ENCODE measurements around the gene FZD4. TPM values are rescaled to one million over a fixed set of nuclear protein-coding genes. Genes with fewer than 3 reads are reported as not detected.
A peak's percentile ranks its signal among the peaks of the same experiment; 100 is the strongest.
"Not testable (repeated sequence)": the region's sequence is repeated elsewhere in the genome, so short reads cannot be mapped to it uniquely, and the experiment has no call there.

The FZD4 gene
- total RNA-seq, 1 experiment from 2014 or later: 1.9 TPM

DNA sequence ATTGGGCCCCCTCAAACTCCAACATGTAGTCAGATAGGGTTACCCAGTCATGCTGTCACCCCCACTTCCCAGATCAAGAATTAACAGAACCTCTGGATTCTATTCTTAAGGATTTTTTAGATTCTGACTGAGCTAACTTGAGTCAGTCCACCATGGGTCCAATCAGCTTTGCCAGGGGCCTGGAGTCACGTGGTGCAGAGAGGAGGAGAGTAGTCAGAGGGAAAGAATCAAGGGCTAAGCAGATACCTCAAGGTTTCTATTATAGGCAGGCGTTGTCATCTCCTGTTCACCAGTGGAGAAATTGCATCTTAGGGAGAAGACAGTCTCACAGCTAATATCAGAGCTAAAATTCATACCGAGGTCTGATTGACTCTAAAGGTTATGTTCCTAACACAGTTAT lies 28.2 kb downstream of the FZD4 start:
- no peak for DNase-seq (ENCODE audit: low read depth, low spot score)
- in situ Hi-C loops (cut with HindIII; ENCODE audit: low pct_unique_long_range_greater_than_20kb, low sequenced_read_pairs): loop anchor here (25.0 kb wide), 1 partner anchor 385 kb away; no protein-coding TSS in a partner anchor

- in situ Hi-C loops (cut with HindIII; ENCODE audit: low pct_unique_long_range_greater_than_20kb, low sequenced_read_pairs): no loop called here
- no peak for DNase-seq (ENCODE audit: low read depth, low spot score)
Measured at GRCh38 chr11:86923999-86924766, 31.0 kb downstream of the FZD4 start.

GRCh38 chr11:86922225-86922624 lies 33.0 kb downstream of the FZD4 start:
- in situ Hi-C loops (cut with HindIII; ENCODE audit: low pct_unique_long_range_greater_than_20kb, low sequenced_read_pairs): no loop called here
- no peak for DNase-seq (ENCODE audit: low read depth, low spot score)

DNA sequence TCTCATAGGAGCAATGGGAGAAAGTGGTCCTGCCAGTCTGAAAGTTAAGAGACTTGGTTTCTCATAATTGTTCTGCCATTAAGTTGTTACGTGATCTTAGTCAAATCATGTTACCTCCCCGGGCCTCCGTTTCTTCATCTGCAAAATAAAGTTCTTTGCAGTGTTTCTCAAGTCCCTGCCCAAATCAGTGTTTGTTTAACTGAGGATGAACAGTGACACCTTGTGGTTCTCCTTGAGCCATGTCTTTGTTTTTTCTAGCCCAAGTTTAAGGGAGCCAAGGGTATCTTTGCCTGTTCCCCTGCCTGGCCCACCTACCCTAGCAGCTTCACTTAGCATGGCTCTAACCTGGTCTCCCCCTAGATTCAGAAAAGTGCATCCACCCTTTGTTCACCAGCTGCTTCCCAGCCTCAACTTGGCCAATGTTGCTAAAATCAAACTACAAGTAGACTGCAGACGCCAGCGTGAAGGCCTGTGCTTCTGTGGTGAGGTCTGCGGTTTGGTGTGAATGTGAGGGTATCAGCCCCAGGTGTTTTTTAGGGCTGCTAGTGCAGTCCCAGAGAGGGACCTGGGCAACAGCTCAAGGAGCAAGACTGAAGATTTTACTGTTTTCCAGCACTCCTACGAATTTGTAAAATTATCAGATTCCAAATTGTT lies 35.5 kb downstream of the FZD4 start:
- peak; percentile 66 for DNase-seq (ENCODE audit: low read depth, low spot score)
- in situ Hi-C loops (cut with HindIII; ENCODE audit: low pct_unique_long_range_greater_than_20kb, low sequenced_read_pairs): no loop called here

- in situ Hi-C loops (cut with HindIII; ENCODE audit: low pct_unique_long_range_greater_than_20kb, low sequenced_read_pairs): no loop called here
- no peak for DNase-seq (ENCODE audit: low read depth, low spot score)
Measured at GRCh38 chr11:86918973-86919372, 36.2 kb downstream of the FZD4 start.

DNA sequence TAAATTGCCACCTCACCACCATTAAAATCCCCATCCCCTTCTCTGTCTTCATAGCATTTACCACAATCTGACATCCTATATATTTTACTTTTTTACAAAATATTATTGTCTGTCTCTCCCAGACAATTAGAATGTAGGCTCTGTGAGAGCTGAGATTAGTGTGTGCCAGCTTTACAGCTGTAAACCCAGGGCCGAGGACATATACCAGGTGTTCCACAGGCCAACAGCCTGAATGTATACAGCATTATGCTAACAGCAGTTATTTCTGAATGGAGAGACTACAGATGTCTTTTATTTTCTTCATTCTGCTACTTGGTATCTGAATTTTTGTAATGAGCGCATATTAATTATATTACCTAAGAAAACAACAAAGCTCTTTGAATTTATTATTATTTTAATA lies 36.7 kb downstream of the FZD4 start:
- DNase-seq (ENCODE audit: low read depth, low spot score): no peak
- in situ Hi-C loops (cut with HindIII; ENCODE audit: low pct_unique_long_range_greater_than_20kb, low sequenced_read_pairs): no loop called here

GRCh38 chr11:86917589-86917988 lies 37.6 kb downstream of the FZD4 start:
- no peak for DNase-seq (ENCODE audit: low read depth, low spot score)
- in situ Hi-C loops (cut with HindIII; ENCODE audit: low pct_unique_long_range_greater_than_20kb, low sequenced_read_pairs): no loop called here

DNA sequence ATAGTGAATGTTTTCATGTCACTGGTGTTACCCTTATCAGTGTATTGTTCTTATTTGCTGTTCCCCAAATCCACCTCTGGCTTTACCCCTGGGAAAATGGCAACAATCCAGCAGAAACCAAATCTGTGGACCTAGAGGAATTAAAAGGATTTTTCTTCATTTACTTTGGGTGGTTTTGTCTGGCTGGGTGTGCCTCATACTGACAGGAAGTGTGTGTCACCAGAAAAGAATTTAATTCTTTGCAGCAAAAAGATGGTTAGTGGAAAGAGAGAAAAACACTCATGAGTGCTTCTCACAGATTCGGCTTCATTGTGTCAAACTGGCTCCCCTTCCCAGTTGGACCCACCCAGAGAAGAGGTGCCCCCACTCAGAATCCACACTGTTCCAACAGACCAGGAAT lies 38.9 kb downstream of the FZD4 start:
- in situ Hi-C loops (cut with HindIII; ENCODE audit: low pct_unique_long_range_greater_than_20kb, low sequenced_read_pairs): no loop called here
- DNase-seq (ENCODE audit: low read depth, low spot score): no peak

- DNase-seq (ENCODE audit: low read depth, low spot score); in situ Hi-C loops (cut with HindIII; ENCODE audit: low pct_unique_long_range_greater_than_20kb, low sequenced_read_pairs): not testable (repeated sequence)
Measured at GRCh38 chr11:86915850-86916249, 39.3 kb downstream of the FZD4 start.

DNA sequence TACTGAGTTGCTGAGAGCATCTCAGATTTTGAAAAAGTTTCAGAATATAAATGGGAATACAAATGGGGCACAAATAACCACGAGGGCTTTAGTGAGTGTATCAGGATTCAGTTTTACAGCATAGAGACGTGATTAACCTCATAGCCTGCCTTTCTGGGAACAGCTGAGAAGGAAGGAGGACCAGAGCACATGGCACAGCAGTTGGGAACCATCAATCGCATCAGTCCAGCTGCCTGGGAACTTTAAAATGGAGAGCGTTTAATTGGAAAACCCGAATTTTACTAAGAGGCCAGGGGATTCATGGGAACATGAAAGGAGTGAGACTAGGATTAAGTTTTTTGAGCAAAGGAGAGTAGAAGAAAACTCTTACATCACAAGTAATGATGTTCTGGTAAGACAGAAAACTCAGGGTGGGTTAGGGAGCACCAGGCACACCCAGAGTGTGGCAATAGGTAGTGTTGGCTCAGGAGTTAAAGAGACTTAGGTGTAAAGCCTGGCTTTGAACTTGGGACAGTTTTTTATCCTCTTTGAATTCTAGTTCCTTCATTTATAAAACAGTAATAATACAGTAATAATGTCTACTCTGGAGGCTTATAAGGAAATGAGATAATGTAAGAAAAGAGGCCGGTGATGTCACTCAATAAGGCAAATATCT lies 40.2 kb downstream of the FZD4 start:
- DNase-seq (ENCODE audit: low read depth, low spot score): no peak
- in situ Hi-C loops (cut with HindIII; ENCODE audit: low pct_unique_long_range_greater_than_20kb, low sequenced_read_pairs): no loop called here

GRCh38 chr11:86912238-86912637 lies 43.0 kb downstream of the FZD4 start:
- in situ Hi-C loops (cut with HindIII; ENCODE audit: low pct_unique_long_range_greater_than_20kb, low sequenced_read_pairs): no loop called here
- DNase-seq (ENCODE audit: low read depth, low spot score): no peak

DNA sequence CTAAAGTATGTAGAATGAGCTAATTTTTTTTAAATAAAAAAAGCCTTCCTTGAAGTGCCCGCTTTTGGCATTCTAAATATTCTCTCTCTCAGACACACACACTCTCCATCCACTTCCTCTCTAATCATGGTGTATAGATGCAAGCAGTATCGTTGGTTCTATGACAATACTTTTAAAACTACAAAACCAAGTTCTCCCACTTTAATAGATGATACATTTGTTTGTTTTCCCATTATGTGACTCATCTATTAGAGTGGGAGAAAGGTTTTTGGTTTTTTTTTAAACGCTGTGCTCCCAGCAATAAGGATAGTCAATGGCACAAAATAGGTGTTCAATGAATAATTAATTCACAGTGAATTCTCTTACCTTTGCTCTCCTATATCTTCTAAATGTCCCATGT lies 44.6 kb downstream of the FZD4 start:
- in situ Hi-C loops (cut with HindIII; ENCODE audit: low pct_unique_long_range_greater_than_20kb, low sequenced_read_pairs): no loop called here
- no peak for DNase-seq (ENCODE audit: low read depth, low spot score)

- no peak for DNase-seq (ENCODE audit: low read depth, low spot score)
- in situ Hi-C loops (cut with HindIII; ENCODE audit: low pct_unique_long_range_greater_than_20kb, low sequenced_read_pairs): no loop called here
Measured at GRCh38 chr11:86906198-86906597, 49.0 kb downstream of the FZD4 start.

DNA sequence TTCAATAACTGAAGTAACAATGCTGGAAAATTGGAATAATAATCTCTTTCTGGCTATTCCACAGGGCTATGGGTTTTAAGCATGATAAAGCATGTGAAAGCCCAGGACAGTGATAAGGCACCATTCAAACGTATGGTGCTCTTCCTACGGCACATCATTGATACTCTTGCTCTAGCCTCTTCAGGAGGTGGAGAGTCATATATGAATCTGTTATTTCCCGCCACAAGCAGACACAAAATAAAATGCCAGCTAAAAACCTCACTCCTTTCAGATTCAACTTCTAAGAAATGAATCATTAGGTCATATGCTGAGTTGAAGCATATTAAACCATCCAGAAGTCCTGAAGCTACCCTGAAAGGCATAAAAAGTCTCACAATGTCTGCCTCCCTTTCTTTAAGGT lies 49.9 kb downstream of the FZD4 start:
- no peak for DNase-seq (ENCODE audit: low read depth, low spot score)
- in situ Hi-C loops (cut with HindIII; ENCODE audit: low pct_unique_long_range_greater_than_20kb, low sequenced_read_pairs): no loop called here

DNA sequence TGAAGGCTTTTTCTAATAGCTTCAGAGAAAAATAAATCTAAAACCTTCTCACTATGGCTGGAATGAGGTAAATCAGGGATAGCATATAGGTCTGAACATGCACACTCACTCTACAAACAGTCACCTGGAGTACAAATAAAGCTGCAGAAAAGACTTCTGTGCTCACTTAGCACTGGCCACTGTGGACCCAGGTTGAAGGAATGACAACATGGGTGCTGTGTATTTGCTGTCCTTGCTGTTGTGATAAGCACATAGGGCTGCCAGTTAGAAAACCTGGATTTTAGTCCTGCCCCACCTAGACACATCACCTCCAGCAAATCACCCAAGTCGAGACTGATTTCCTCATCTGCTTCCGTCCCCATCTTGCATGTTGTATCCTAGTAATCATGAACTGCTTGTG lies 51.2 kb downstream of the FZD4 start:
- in situ Hi-C loops (cut with HindIII; ENCODE audit: low pct_unique_long_range_greater_than_20kb, low sequenced_read_pairs): no loop called here
- DNase-seq (ENCODE audit: low read depth, low spot score): no peak

DNA sequence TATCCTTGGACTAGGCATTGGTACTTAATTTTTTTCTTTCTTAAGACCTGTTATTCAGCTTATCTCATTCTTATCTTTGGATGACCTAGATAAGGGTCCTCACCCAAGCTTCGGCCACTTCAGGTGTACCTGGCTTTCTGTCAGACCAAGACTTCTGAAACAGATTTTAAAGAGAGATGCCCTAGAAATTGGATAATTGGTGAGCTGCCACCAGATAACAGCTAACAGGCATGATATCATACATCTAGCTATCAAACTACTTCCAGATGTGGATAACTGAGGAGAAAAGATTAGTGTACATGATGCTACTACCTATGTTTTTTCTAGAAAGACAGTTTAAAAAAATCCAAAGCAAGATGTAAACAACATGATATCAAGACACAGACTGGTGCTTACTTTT lies 52.9 kb downstream of the FZD4 start:
- in situ Hi-C loops (cut with HindIII; ENCODE audit: low pct_unique_long_range_greater_than_20kb, low sequenced_read_pairs): no loop called here
- DNase-seq (ENCODE audit: low read depth, low spot score): no peak

DNA sequence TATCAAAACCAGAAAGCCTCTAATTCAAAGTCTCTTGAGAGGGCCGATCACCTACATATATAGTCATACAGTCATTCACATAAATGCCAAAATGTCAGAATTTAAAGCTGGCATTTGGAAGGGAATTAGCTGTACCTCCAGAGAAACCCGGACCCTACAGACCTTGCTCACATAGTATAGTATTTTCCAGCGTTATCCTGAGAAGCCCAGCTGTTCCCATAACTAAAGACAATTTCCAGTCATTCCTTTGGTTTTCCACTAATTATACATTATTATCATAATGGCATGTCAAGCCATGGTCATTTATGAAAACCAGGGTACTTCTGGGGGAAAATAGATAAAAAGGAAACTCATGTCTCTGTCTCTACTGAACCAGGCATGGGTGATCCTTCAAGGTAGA lies 53.6 kb downstream of the FZD4 start:
- no peak for DNase-seq (ENCODE audit: low read depth, low spot score)
- in situ Hi-C loops (cut with HindIII; ENCODE audit: low pct_unique_long_range_greater_than_20kb, low sequenced_read_pairs): no loop called here

GRCh38 chr11:86900162-86900561 lies 55.0 kb downstream of the FZD4 start:
- no peak for DNase-seq (ENCODE audit: low read depth, low spot score)
- in situ Hi-C loops (cut with HindIII; ENCODE audit: low pct_unique_long_range_greater_than_20kb, low sequenced_read_pairs): no loop called here

DNA sequence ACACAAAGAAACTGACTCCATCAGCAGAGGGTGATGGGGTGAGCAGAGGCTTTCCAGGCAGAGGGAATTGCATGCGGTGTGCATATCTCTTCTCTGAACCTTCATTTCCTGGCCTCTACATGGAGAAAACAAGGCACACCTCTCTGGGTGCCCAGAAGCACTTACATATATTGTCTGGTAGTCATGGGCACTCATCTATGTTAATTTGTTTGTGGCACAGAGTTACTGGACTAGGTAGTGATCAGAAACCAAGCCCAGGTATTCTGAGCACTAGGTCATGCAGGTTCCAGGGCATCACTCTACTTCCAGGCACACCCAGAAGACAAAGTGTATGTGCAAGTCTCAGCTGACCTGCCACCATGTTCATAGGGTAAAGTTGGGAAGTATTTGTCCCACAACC lies 56.5 kb downstream of the FZD4 start:
- in situ Hi-C loops (cut with HindIII; ENCODE audit: low pct_unique_long_range_greater_than_20kb, low sequenced_read_pairs): no loop called here
- DNase-seq (ENCODE audit: low read depth, low spot score): no peak

Measured in SK-MEL-5 (cell line).